ENCODE measurements around the gene SEPTIN8.

DNA sequence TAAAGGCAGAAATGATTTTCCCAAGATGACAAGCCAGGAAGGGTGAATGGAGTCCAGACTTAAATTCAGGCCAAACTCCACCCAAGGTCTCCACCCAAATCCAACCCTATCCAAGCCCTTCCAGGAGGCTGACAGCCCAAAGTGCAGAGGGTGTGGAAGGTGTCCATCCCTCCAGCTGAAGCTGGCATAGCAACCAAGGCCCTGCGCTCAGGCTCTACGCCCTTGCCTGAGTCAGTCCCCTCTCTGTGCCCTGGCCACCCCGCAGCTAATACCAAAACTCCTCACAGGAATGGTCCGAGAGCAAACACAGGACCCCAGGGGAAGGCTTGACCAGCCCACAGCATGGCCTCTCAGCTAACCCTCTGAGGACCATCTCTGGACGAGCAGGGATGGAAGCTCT, 2.1 kb downstream of the SEPTIN8 start:
- TF ChIP-seq, protein P1, sequence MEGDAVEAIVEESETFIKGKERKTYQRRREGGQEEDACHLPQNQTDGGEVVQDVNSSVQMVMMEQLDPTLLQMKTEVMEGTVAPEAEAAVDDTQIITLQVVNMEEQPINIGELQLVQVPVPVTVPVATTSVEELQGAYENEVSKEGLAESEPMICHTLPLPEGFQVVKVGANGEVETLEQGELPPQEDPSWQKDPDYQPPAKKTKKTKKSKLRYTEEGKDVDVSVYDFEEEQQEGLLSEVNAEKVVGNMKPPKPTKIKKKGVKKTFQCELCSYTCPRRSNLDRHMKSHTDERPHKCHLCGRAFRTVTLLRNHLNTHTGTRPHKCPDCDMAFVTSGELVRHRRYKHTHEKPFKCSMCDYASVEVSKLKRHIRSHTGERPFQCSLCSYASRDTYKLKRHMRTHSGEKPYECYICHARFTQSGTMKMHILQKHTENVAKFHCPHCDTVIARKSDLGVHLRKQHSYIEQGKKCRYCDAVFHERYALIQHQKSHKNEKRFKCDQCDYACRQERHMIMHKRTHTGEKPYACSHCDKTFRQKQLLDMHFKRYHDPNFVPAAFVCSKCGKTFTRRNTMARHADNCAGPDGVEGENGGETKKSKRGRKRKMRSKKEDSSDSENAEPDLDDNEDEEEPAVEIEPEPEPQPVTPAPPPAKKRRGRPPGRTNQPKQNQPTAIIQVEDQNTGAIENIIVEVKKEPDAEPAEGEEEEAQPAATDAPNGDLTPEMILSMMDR (conservative IDR thresholded peaks at IDR 0.05 in 1 of 2, IDR thresholded peaks at IDR 0.05 in 1 of 2; ENCODE audit: extremely low read depth in 1 of 2, insufficient read depth in 1 of 2, low read depth in 1 of 2, low read length in 2 of 2): no peak
- TF ChIP-seq EZH2 (IDR thresholded peaks at IDR 0.05; ENCODE audit: borderline replicate concordance, low read length): no peak
